Articular chondrocyte of knee joint (primary cell): ENCODE results near the gene FLG. TPM values are rescaled to one million over a fixed set of nuclear protein-coding genes. Genes with fewer than 3 reads are reported as not detected.

ENCODE experiments used
- total RNA-seq: library from RNA; depleted of rRNA; stranded (reverse); fragments of >200 nt; gene quantifications from 2 replicates; pipeline ENCODE4 v1.2.3, GENCODE V29; 2012

The FLG gene
- under 0.01 and 0.54 TPM in 2 replicates for total RNA-seq

GRCh38 chr1:152325111-152325510 is at the start of gene FLG:
Gene FLG, minus strand, starts transcription at chr1:152325239. Its CDS starts 9,783 bp downstream, at chr1:152315456.

GRCh38 chr1:152359906-152360305 is 34.9 kb upstream of the FLG start, which contains the start of gene FLG2:
Gene FLG2, minus strand, starts transcription at chr1:152360006. Its CDS starts 1,122 bp downstream, at chr1:152358884.

Other genes starting within 250 kb of the FLG start
- not detected in 2 replicates for gene TCHHL1, start 236.2 kb downstream of the FLG start, total RNA-seq
- under 0.01 TPM in 1 of 2 replicates, not detected in the other for gene TCHH, start 209.8 kb downstream of the FLG start, total RNA-seq
- gene RPTN, start 166.0 kb downstream of the FLG start, total RNA-seq = 0.13 and 0.54 TPM in 2 replicates
- not detected in 2 replicates for gene HRNR, start 101.0 kb downstream of the FLG start, total RNA-seq
- not detected in 2 replicates for gene FLG2, start 34.8 kb upstream of the FLG start, total RNA-seq
- not detected in 2 replicates for gene CRNN, start 89.0 kb upstream of the FLG start, total RNA-seq
- gene LCE5A, start 185.6 kb upstream of the FLG start, total RNA-seq = not detected in 2 replicates
- gene CRCT1, start 189.2 kb upstream of the FLG start, total RNA-seq = not detected in 2 replicates
- not detected in 2 replicates for gene LCE3E, start 241.5 kb upstream of the FLG start, total RNA-seq